K562 (cell line): ENCODE results near the gene NDUFAB1. TPM values are rescaled to one million over a fixed set of nuclear protein-coding genes. Genes with fewer than 3 reads are reported as not detected.
A peak's percentile ranks its signal among the peaks of the same experiment; 100 is the strongest.

ENCODE experiments used
- BHLHE40 ChIP-seq: IDR thresholded peaks from 2 replicates; pipeline ENCODE4 v1.6.1; 2011; ENCODE audit warnings: low read length, improper control_type of control experiment
- CHCHD3 ChIP-seq: fragments of 250-450 bp; sonication (Bioruptor Pico); IDR thresholded peaks from 2 replicates; pipeline ENCODE4 v2.1.2; 2022; ENCODE audit warnings: mild to moderate bottlenecking
- GABPA ChIP-seq: fragments of 200-800 bp; sonication (Bioruptor generic); conservative IDR thresholded peaks from 2 replicates; pipeline ENCODE4 v1.6.1; 2016; ENCODE audit warnings: low read depth, missing genetic modification characterization, missing compliant biosample characterization
- GATAD2B ChIP-seq: fragments of 450-650 bp; IDR thresholded peaks from 2 replicates; pipeline ENCODE4 v1.6.1; 2017; ENCODE audit warnings: mild to moderate bottlenecking, borderline replicate concordance
- GTF2F1 ChIP-seq: IDR thresholded peaks from 2 replicates; pipeline ENCODE4 v1.6.1; 2011; ENCODE audit warnings: low read depth, low read length, improper control_type of control experiment
- HDAC1 ChIP-seq, 2 experiments: fragments of 450-650 bp; IDR thresholded peaks; 2 replicates each; pipeline ENCODE4 v1.6.1; 2016 to 2017; ENCODE audit warnings: inconsistent platforms in 1 of 2, mild to moderate bottlenecking in 1 of 2, moderate library complexity in 1 of 2
- HMGN3 ChIP-seq: IDR thresholded peaks from 2 replicates; pipeline ENCODE4 v1.6.1; 2011; ENCODE audit warnings: borderline replicate concordance, low read depth, mild to moderate bottlenecking, mixed read lengths, low read length; ENCODE audit not compliant: insufficient read length; ENCODE audit errors: extremely low read depth
- HNRNPL ChIP-seq: fragments of 200-400 bp; formaldehyde crosslinking; IDR thresholded peaks from 2 replicates; pipeline ENCODE4 v1.6.1; 2017; ENCODE audit warnings: low read depth, mild to moderate bottlenecking, low read length
- KDM5B ChIP-seq: fragments of 200-600 bp; sonication (generic); IDR thresholded peaks from 2 replicates; pipeline ENCODE4 v1.6.1; 2012; ENCODE audit warnings: low read depth, mild to moderate bottlenecking, moderate library complexity, low read length, control low read depth, inconsistent platforms; ENCODE audit not compliant: insufficient replicate concordance
- KLF6 ChIP-seq: fragments of 250-450 bp; sonication (Bioruptor Pico); IDR thresholded peaks from 2 replicates; pipeline ENCODE4 v1.4.0; 2020; ENCODE audit warnings: mild to moderate bottlenecking, moderate library complexity, borderline replicate concordance
- MTA1 ChIP-seq: fragments of 450-650 bp; IDR thresholded peaks from 2 replicates; pipeline ENCODE4 v1.6.1; 2017; ENCODE audit warnings: borderline replicate concordance
- SMAD3 ChIP-seq: fragments of 450-650 bp; formaldehyde crosslinking; conservative IDR thresholded peaks from 2 replicates; pipeline ENCODE4 v1.4.0; 2020; ENCODE audit warnings: mild to moderate bottlenecking
- SRF ChIP-seq, 2 experiments: fragments of 250-450, 450-650 bp in 1 of 2; sonication (Bioruptor Pico) in 1 of 2; sonication (generic) in 1 of 2; formaldehyde crosslinking; IDR thresholded peaks; 2 replicates each; pipeline versions ENCODE4 v1.5.0 to v1.5.1; 2020 to 2022; ENCODE audit warnings: mild to moderate bottlenecking in 1 of 2, missing genetic modification reagents in 1 of 2
- STAT5A ChIP-seq: IDR thresholded peaks from 2 replicates; pipeline ENCODE4 v1.6.1; 2012; ENCODE audit warnings: low read length, inconsistent platforms, borderline replicate concordance
- TFAM ChIP-seq: fragments of 250-450 bp; sonication (Bioruptor Pico); conservative IDR thresholded peaks from 2 replicates; pipeline ENCODE4 v1.5.0; 2021; ENCODE audit warnings: mild to moderate bottlenecking, moderate library complexity
- TSC22D4 ChIP-seq: fragments of 450-650 bp; IDR thresholded peaks from 2 replicates; pipeline ENCODE4 v1.6.1; 2016; ENCODE audit warnings: missing genetic modification characterization, missing biosample characterization, control low read depth
- ZNF696 ChIP-seq: fragments of 250-450 bp; sonication (Bioruptor Pico); conservative IDR thresholded peaks from 2 replicates; pipeline ENCODE4 v1.4.0; 2020; ENCODE audit warnings: mild to moderate bottlenecking, moderate library complexity
- polyA plus RNA-seq, 8 experiments: library from polyadenylated mRNA; depleted of rRNA in 4 of 8; stranded (reverse) in 5 of 8; unstranded in 3 of 8; fragments of >200 nt; fragmentation: Nextera tagmentation in 2 of 8; fragmentation: Illumina TruSeq in 1 of 8; extraction: Ambion mirVana in 2 of 8; extraction: Trizol in 1 of 8; gene quantifications; 2 replicates each; pipeline versions ENCODE4 v1.2.1 to v1.2.3, GENCODE V29; 2011 to 2014; ENCODE audit warnings: inconsistent platforms in 1 of 8, missing spikeins in 1 of 8
- total RNA-seq, 7 experiments: library from RNA; depleted of rRNA in 6 of 7; stranded (reverse); fragments of >200 nt in 6 of 7; fragmentation: Illumina TruSeq in 2 of 7; extraction: Trizol in 2 of 7; gene quantifications; 2 replicates each; pipeline versions ENCODE4 v1.2.1 to v1.2.3, GENCODE V29; 2011 to 2021; ENCODE audit warnings: low replicate concordance in 1 of 7
- TF ChIP-seq, protein P1 (sequence below): IDR thresholded peaks from 2 replicates; pipeline ENCODE4 v1.6.1; 2011; ENCODE audit not compliant: insufficient read length; ENCODE audit errors: extremely low read depth
- TF ChIP-seq, protein P2 (sequence below): sonication (generic); formaldehyde crosslinking; IDR thresholded peaks from 2 replicates; pipeline ENCODE4 v1.9.0; 2022; ENCODE audit warnings: mild to moderate bottlenecking, missing genetic modification reagents
- TF ChIP-seq, protein P3 (sequence below): fragments of 450-650 bp; formaldehyde crosslinking; IDR thresholded peaks from 2 replicates; pipeline ENCODE4 v1.4.0; 2020; ENCODE audit warnings: mild to moderate bottlenecking, moderate library complexity
- TF ChIP-seq, protein P4 (sequence below): fragments of 250-450 bp; sonication (Bioruptor Pico); IDR thresholded peaks from 2 replicates; pipeline ENCODE4 v1.5.1; 2021; ENCODE audit warnings: mild to moderate bottlenecking

Gene NDUFAB1
- total and polyA plus RNA-seq, 9 of the 15 experiments (the other 6 are each of a cell fraction or from before 2014, with no cell fraction given): 123 to 481 (median 238) TPM

DNA sequence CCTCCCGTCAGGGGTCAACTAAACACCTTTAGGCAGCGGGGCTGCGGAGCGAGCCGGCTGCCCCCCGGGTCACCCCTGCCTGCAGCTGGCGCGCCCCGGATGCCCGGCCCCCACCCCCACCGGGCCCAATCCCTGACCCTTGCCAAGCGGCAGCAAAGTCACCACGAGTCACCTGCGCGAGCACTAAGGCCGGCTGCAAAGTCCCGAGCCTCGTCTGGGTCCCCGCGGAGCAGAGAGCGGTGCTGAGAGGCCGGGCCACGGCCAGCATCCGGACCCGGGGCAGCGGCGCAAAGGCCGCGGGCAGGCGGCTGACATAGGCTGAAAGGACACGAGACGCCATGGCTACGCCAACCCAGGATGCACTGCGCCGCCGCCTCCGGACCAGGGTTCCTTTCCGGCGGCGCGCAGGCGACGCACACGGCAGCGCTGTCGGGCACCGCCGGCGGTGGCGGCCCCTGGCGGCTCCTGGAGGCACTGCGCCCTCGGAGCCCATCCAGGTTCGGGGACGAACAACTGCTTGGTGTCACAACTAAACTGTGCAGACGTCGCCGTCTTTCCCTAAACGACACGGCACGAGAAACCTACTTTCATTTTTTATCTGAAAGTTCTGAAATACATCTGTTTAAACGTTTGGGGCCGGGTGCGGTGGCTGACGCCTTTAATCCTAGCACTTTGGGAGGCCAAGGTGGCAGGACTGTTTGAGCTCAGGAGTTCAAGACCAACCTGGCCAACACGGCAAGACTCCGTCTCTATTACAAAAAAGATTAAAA, at the start of gene NDUFAB1 (continued):
- TF ChIP-seq, protein P1, sequence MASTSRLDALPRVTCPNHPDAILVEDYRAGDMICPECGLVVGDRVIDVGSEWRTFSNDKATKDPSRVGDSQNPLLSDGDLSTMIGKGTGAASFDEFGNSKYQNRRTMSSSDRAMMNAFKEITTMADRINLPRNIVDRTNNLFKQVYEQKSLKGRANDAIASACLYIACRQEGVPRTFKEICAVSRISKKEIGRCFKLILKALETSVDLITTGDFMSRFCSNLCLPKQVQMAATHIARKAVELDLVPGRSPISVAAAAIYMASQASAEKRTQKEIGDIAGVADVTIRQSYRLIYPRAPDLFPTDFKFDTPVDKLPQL: no peak
- TF ChIP-seq STAT5A (peak; percentile 20; the same call in 1 of the 2 replicates), SMAD3 (CRISPR knock-in tag) (no peak), BHLHE40 (peak; percentile 74), HDAC1 (IDR thresholded peaks at IDR 0.05) (peak in 1 of 2 experiments; percentile 93; a peak in 2 of 4 replicates), GTF2F1 (no peak; the same call in 1 of the 2 replicates), MTA1 (0 out of 2 replicates have a peak, but pooled peaks have one; percentile 15), HMGN3 (peak; percentile 96), GATAD2B (no peak), CHCHD3 (CRISPR knock-in tag) (no peak), HNRNPL (0 out of 2 replicates have a peak, but pooled peaks have one; percentile 43), KDM5B (peak; percentile 52), TFAM (CRISPR knock-in tag) (no peak), SRF (CRISPR knock-in tag; IDR thresholded peaks at IDR 0.05) (no peak), TSC22D4 (tag) (no peak), GABPA (peak; percentile 88), ZNF696 (CRISPR knock-in tag) (no peak), KLF6 (no peak)
- TF ChIP-seq, protein P2, sequence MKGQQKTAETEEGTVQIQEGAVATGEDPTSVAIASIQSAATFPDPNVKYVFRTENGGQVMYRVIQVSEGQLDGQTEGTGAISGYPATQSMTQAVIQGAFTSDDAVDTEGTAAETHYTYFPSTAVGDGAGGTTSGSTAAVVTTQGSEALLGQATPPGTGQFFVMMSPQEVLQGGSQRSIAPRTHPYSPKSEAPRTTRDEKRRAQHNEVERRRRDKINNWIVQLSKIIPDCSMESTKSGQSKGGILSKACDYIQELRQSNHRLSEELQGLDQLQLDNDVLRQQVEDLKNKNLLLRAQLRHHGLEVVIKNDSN (CRISPR knock-in tag): peak; percentile 13; the same call in 1 of the 2 replicates
- TF ChIP-seq, protein P3, sequence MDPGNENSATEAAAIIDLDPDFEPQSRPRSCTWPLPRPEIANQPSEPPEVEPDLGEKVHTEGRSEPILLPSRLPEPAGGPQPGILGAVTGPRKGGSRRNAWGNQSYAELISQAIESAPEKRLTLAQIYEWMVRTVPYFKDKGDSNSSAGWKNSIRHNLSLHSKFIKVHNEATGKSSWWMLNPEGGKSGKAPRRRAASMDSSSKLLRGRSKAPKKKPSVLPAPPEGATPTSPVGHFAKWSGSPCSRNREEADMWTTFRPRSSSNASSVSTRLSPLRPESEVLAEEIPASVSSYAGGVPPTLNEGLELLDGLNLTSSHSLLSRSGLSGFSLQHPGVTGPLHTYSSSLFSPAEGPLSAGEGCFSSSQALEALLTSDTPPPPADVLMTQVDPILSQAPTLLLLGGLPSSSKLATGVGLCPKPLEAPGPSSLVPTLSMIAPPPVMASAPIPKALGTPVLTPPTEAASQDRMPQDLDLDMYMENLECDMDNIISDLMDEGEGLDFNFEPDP (CRISPR knock-in tag): no peak
- TF ChIP-seq, protein P4, sequence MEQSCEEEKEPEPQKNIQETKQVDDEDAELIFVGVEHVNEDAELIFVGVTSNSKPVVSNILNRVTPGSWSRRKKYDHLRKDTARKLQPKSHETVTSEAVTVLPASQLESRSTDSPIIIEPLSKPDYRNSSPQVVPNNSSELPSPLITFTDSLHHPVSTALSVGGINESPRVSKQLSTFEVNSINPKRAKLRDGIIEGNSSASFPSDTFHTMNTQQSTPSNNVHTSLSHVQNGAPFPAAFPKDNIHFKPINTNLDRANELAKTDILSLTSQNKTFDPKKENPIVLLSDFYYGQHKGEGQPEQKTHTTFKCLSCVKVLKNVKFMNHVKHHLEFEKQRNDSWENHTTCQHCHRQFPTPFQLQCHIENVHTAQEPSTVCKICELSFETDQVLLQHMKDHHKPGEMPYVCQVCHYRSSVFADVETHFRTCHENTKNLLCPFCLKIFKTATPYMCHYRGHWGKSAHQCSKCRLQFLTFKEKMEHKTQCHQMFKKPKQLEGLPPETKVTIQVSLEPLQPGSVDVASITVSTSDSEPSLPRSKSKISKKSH: no peak
